ENCODE data around the gene OR6B2.

OR6B2 gene

GRCh38 chr2:240030379-240031094, at the start of gene OR6B2:
Gene OR6B2, minus strand, starts transcription at chr2:240030429. Its CDS starts 0 bp downstream, at chr2:240030429.
- no peaks in the 10 kb centered on the region for H3K27me3 ChIP-seq (ENCODE audit: low read depth, low read length)

GRCh38 chr2:240078631-240079030, 48.4 kb upstream of the OR6B2 start:
- H3K9ac ChIP-seq (ENCODE audit: low read length) = no peak overlapping the region
- no peaks in the 10 kb centered on the region for H3K79me2 ChIP-seq (ENCODE audit: low read length)
- no peaks in the 10 kb centered on the region for H3K36me3 ChIP-seq (replicated peaks; ENCODE audit: low read depth, low read length)
- no peak overlapping the region for H3K27ac ChIP-seq (ENCODE audit: low read length)
- no peak overlapping the region for H2AFZ ChIP-seq (ENCODE audit: low read depth, low read length)
- H3K4me2 ChIP-seq (ENCODE audit: low read length) = no peak overlapping the region
- no peaks in the 10 kb centered on the region for H3K4me1 ChIP-seq (ENCODE audit: low read length)
- no peaks in the 10 kb centered on the region for H3K9me3 ChIP-seq (ENCODE audit: insufficient read depth, low read length)
- no peak for TF ChIP-seq EZH2phosphoT487 (IDR thresholded peaks at IDR 0.05; ENCODE audit: low read depth)
- TF ChIP-seq, protein P1, sequence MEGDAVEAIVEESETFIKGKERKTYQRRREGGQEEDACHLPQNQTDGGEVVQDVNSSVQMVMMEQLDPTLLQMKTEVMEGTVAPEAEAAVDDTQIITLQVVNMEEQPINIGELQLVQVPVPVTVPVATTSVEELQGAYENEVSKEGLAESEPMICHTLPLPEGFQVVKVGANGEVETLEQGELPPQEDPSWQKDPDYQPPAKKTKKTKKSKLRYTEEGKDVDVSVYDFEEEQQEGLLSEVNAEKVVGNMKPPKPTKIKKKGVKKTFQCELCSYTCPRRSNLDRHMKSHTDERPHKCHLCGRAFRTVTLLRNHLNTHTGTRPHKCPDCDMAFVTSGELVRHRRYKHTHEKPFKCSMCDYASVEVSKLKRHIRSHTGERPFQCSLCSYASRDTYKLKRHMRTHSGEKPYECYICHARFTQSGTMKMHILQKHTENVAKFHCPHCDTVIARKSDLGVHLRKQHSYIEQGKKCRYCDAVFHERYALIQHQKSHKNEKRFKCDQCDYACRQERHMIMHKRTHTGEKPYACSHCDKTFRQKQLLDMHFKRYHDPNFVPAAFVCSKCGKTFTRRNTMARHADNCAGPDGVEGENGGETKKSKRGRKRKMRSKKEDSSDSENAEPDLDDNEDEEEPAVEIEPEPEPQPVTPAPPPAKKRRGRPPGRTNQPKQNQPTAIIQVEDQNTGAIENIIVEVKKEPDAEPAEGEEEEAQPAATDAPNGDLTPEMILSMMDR (IDR thresholded peaks at IDR 0.05; ENCODE audit: low read depth, low read length) = no peak
- no peaks in the 10 kb centered on the region for H3K27me3 ChIP-seq (ENCODE audit: low read depth, low read length)
- no peak overlapping the region for H3K4me3 ChIP-seq (ENCODE audit: low read length)
- no peaks in the 10 kb centered on the region for H4K20me1 ChIP-seq (ENCODE audit: insufficient read depth, low read length)

More at GRCh38 chr2:240030379-240031094, at the start of gene OR6B2:
- Histone ChIP-seq H3K27ac (ENCODE audit: low read length) (no peak within 1 kb of the TSS), H3K9me3 (ENCODE audit: insufficient read depth, low read length) (no peaks in the 10 kb centered on the region), H4K20me1 (ENCODE audit: insufficient read depth, low read length) (no peaks in the 10 kb centered on the region), H3K36me3 (replicated peaks; ENCODE audit: low read depth, low read length) (no peaks in the 10 kb centered on the region), H3K79me2 (ENCODE audit: low read length) (no peaks in the 10 kb centered on the region), H3K4me2 (ENCODE audit: low read length) (no peak within 1 kb of the TSS), H3K4me1 (ENCODE audit: low read length) (no peaks in the 10 kb centered on the region), H3K9ac (ENCODE audit: low read length) (no peak within 1 kb of the TSS), H2AFZ (ENCODE audit: low read depth, low read length) (no peak within 1 kb of the TSS), H3K4me3 (ENCODE audit: low read length) (no peak within 1 kb of the TSS)
- TF ChIP-seq, protein P1 (IDR thresholded peaks at IDR 0.05; ENCODE audit: low read depth, low read length) = no peak
- no peak for TF ChIP-seq EZH2phosphoT487 (IDR thresholded peaks at IDR 0.05; ENCODE audit: low read depth)

DNA sequence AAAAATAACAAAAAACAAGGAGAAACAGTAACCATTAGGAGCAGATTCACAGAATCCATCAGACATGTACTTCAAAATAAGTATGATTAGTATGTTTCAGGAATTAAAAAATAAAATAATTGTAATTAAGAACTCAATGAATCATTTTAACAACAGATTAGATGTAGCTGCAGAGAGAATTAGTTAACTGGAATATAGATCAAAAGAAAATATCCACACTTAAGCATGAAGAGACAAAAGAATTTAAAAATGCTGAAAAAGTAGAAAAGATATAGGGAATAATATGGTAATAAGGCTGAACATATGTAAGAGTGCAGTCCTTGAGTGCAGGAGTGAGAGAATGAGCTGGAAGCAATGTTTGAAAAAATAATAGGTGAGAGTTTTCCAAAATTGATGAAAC, 47.2 kb upstream of the OR6B2 start:
- no peak overlapping the region for H3K4me2 ChIP-seq (ENCODE audit: low read length)
- no peaks in the 10 kb centered on the region for H3K9me3 ChIP-seq (ENCODE audit: insufficient read depth, low read length)
- no peak overlapping the region for H2AFZ ChIP-seq (ENCODE audit: low read depth, low read length)
- H3K4me3 ChIP-seq (ENCODE audit: low read length) = no peak overlapping the region
- no peak overlapping the region for H3K9ac ChIP-seq (ENCODE audit: low read length)
- H3K4me1 ChIP-seq (ENCODE audit: low read length) = no peaks in the 10 kb centered on the region
- H3K27ac ChIP-seq (ENCODE audit: low read length) = no peak overlapping the region
- H3K79me2 ChIP-seq (ENCODE audit: low read length) = no peaks in the 10 kb centered on the region
- H3K36me3 ChIP-seq (replicated peaks; ENCODE audit: low read depth, low read length) = no peaks in the 10 kb centered on the region
- no peaks in the 10 kb centered on the region for H4K20me1 ChIP-seq (ENCODE audit: insufficient read depth, low read length)
- H3K27me3 ChIP-seq (ENCODE audit: low read depth, low read length) = no peaks in the 10 kb centered on the region
- TF ChIP-seq EZH2phosphoT487 (IDR thresholded peaks at IDR 0.05; ENCODE audit: low read depth) = no peak

DNA sequence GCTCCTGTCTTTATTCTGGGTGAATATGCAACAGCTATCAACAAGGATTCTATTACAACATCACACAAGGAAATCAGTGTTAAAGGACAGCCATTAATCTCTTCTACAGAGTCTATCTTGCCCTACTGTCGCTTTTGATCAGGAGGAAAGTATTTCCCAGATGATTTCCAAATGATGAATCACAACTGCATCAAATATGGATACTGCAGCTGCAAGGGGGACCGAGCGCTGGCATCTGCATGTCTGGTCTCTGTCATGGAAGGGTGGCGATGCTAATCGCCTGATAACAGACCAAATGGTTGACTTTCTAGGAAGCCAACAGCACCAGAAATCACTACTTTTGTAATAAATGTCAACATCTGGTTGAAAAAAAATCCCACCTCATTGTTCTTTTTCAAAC, 44.3 kb upstream of the OR6B2 start:
- Histone ChIP-seq H3K27ac (ENCODE audit: low read length) (no peak overlapping the region), H3K4me3 (ENCODE audit: low read length) (no peak overlapping the region), H2AFZ (ENCODE audit: low read depth, low read length) (no peak overlapping the region), H3K9me3 (ENCODE audit: insufficient read depth, low read length) (no peaks in the 10 kb centered on the region), H3K36me3 (replicated peaks; ENCODE audit: low read depth, low read length) (no peaks in the 10 kb centered on the region), H4K20me1 (ENCODE audit: insufficient read depth, low read length) (no peaks in the 10 kb centered on the region), H3K4me2 (ENCODE audit: low read length) (no peak overlapping the region), H3K27me3 (ENCODE audit: low read depth, low read length) (no peaks in the 10 kb centered on the region), H3K4me1 (ENCODE audit: low read length) (no peaks in the 10 kb centered on the region), H3K79me2 (ENCODE audit: low read length) (no peaks in the 10 kb centered on the region), H3K9ac (ENCODE audit: low read length) (no peak overlapping the region)
- no peak for TF ChIP-seq EZH2phosphoT487 (IDR thresholded peaks at IDR 0.05; ENCODE audit: low read depth)
- TF ChIP-seq, protein P1 (IDR thresholded peaks at IDR 0.05; ENCODE audit: low read depth, low read length) = no peak

All from OCI-LY3 (cell line).